Ascending aorta (tissue), 2 donors: Measurements from ENCODE around the gene UROD. TPM values are rescaled to one million over a fixed set of nuclear protein-coding genes. Genes with fewer than 3 reads are reported as not detected.

Experiments used
- DNase-seq, 2 donors: peaks; one replicate each; pipeline ENCODE4 v3.0.0-alpha.2; 2019; ENCODE audit warnings: low spot score in 2 of 2
- H3K27ac ChIP-seq, 2 donors: fragments of 200-600 bp; sonication (generic); one replicate each; pipeline ENCODE4 v1.5.1; 2016 to 2017; ENCODE audit warnings: mild to moderate bottlenecking in 1 of 2
- H3K27me3 ChIP-seq: fragments of 200-600 bp; sonication (generic); one replicate; pipeline ENCODE4 v1.5.1; 2017
- H3K36me3 ChIP-seq, 2 donors: fragments of 200-600 bp; sonication (generic); one replicate each; pipeline ENCODE4 v1.5.1; 2016
- H3K4me1 ChIP-seq, 2 donors: fragments of 200-600 bp; sonication (generic); one replicate each; pipeline ENCODE4 v1.5.1; 2016 to 2017; ENCODE audit warnings: mild to moderate bottlenecking in 1 of 2
- H3K4me3 ChIP-seq, 2 donors: fragments of 200-600 bp; sonication (generic); one replicate each; pipeline ENCODE4 v1.5.1; 2016 to 2017; ENCODE audit warnings: mild to moderate bottlenecking in 1 of 2
- H3K9me3 ChIP-seq, 2 donors: fragments of 200-600 bp; sonication (generic); one replicate each; pipeline ENCODE4 v1.5.1; 2016
- intact Hi-C: fragments of 100-400 bp; cut with DNase I; formaldehyde crosslinking; loops from one replicate; pipeline ENCODE4 v1.15.1; 2023
- total RNA-seq: library from RNA; depleted of rRNA; stranded (reverse); fragments of >200 nt; gene quantifications from one replicate; pipeline ENCODE4 v1.1.0, GENCODE V29; 2016
- TF ChIP-seq, protein P1 (sequence below), 3 experiments: fragments of 200-600 bp in 2 of 3; fragments of 450-650 bp in 1 of 3; sonication (generic) in 2 of 3; IDR thresholded peaks; one replicate each; pipeline ENCODE4 v1.5.1; 2016 to 2019; ENCODE audit warnings: antibody characterized with exemption in 3 of 3, mild to moderate bottlenecking in 1 of 3, moderate library complexity in 1 of 3

UROD gene
- total RNA-seq, 1 donor from 2014 or later, result 150 TPM

DNA sequence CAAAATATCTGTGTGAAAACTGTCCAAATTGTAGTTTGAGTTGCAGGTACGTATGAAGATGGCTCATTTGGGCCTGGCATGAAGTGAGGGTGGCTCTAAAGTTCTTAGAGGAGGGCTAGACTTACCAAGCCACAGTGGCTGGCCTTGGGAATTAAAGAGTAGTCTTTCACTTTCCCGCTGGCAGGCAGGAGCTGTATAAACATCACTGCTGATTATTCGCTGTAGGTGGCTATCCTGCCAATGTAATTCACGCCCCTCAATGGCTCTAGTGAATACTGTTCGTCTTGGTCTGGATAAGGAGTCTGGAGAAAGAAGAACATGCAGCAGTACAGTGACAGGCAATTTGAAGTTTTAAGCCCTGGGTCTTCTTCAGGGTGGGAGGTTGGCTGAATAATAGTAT, 31.0 kb downstream of the UROD start:
- Histone ChIP-seq H3K4me3 (no peak overlapping the region), H3K27ac (no peak overlapping the region), H3K36me3 (no peaks in the 10 kb centered on the region), H3K27me3 (no peaks in the 10 kb centered on the region), H3K4me1 (no peaks in the 10 kb centered on the region), H3K9me3 (no peaks in the 10 kb centered on the region)
- TF ChIP-seq, protein P1, sequence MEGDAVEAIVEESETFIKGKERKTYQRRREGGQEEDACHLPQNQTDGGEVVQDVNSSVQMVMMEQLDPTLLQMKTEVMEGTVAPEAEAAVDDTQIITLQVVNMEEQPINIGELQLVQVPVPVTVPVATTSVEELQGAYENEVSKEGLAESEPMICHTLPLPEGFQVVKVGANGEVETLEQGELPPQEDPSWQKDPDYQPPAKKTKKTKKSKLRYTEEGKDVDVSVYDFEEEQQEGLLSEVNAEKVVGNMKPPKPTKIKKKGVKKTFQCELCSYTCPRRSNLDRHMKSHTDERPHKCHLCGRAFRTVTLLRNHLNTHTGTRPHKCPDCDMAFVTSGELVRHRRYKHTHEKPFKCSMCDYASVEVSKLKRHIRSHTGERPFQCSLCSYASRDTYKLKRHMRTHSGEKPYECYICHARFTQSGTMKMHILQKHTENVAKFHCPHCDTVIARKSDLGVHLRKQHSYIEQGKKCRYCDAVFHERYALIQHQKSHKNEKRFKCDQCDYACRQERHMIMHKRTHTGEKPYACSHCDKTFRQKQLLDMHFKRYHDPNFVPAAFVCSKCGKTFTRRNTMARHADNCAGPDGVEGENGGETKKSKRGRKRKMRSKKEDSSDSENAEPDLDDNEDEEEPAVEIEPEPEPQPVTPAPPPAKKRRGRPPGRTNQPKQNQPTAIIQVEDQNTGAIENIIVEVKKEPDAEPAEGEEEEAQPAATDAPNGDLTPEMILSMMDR (IDR thresholded peaks at IDR 0.05), result no peak
- intact Hi-C loops, result no loop called here
- DNase-seq, result no peak

DNA sequence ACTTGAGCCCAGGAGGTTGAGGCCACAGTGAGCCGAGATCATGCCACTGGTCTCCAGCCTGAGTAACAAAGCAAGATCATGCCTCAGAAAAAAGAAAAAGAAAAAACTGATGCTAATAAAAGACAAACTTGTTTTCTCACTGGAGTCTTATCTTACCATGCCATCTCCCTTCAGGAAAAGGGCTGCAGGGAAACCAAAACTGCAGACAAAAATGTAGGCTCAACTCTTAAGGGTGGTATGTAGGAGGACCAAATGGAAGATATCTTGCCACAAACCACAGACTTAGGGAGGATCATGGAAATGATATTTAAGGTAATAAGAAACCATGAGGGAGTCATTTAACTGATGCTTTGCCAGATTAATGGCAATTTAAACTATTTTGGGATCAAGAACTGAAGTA, 32.9 kb downstream of the UROD start:
- Histone ChIP-seq H3K27ac (no peak overlapping the region), H3K4me1 (no peaks in the 10 kb centered on the region), H3K4me3 (no peak overlapping the region), H3K9me3 (no peaks in the 10 kb centered on the region), H3K36me3 (no peaks in the 10 kb centered on the region), H3K27me3 (no peaks in the 10 kb centered on the region)
- TF ChIP-seq, protein P1 (IDR thresholded peaks at IDR 0.05), result no peak
- DNase-seq, result no peak
- intact Hi-C loops, result no loop called here

DNA sequence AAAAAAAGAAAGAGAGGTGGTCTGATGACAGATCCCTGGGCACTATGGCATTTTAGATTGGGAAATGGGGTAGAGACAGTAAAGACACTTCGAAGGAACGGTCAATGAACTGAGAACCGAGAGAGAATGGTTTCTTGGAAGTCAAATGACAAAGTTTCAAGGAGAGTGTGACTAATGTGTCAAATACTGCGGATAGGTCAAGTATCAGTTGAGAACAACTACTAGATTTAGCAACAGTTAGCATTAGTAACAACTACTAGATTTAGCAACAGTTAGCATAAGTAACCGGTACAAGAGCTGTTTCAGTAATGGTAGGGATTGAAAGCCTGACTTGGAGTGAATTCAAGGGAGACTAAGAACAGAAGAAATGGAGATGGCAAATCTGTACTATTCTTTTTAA, 35.0 kb downstream of the UROD start:
- H3K4me3 ChIP-seq, result no peak overlapping the region
- no peak overlapping the region for H3K27ac ChIP-seq
- no peaks in the 10 kb centered on the region for H3K4me1 ChIP-seq
- TF ChIP-seq, protein P1 (IDR thresholded peaks at IDR 0.05), result no peak
- DNase-seq, result no peak
- H3K27me3 ChIP-seq, result no peaks in the 10 kb centered on the region
- no peaks in the 10 kb centered on the region for H3K9me3 ChIP-seq
- H3K36me3 ChIP-seq, result no peaks in the 10 kb centered on the region
- intact Hi-C loops, result no loop called here

DNA sequence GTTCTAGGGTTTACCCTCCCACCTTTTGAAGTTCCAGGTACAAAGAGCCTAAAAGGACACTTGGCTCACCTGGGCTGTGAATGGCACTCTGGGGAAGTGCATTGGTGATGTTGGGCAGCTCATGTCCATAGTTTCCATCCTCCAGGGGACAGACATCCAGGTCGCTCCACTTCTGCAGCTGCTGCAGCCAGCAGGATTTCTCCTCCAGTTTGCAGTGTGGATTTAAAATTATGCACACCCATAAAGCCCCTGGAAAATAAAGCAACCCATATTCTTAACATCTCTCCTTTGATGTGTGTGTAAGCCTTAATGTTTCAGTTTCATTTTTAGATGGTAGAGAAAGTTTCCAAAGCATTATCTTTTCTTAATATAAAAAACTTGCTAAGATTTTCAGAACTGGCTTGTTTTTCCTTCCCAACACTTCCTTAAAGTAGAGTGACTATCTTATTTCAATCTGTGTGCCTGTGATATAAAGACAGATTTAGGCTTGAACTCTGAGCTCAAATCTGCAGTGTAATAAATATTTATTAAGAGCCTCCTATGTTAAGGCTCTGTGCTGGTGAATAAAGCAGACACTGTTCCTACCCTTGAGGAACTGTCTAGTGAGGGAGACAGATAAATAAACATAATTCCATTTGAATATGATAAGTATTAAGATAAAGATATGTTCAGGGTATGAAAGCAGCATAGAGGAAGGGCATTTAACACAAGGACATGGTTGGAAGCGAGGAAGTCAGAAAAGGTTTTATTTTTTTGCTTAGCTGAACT, 39.1 kb downstream of the UROD start:
- Histone ChIP-seq H3K9me3 (no peaks in the 10 kb centered on the region), H3K27ac (no peak overlapping the region), H3K27me3 (no peaks in the 10 kb centered on the region), H3K4me1 (no peaks in the 10 kb centered on the region), H3K36me3 (no peaks in the 10 kb centered on the region), H3K4me3 (no peak overlapping the region)
- TF ChIP-seq, protein P1 (IDR thresholded peaks at IDR 0.05), result no peak
- no peak for DNase-seq
- intact Hi-C loops, result no loop called here

DNA sequence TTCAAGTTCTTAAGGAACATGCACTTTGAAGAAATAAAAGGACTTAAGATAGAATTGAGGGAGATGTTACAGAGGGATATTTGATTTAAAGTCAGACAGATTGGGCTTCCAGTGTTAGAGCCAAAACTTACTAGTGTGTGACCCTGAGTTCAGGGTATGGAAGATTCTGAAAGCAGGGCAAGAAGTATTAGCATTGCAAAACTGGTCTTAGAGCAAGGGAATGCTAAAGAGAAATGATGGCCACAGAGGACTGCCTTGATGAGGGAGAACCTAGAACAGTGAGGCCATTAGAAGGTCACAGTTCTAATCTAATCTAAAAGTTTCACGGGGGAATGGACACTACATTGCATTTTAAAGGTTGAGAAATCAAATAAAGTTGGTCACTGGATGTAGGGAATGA, 45.5 kb downstream of the UROD start:
- H3K4me1 ChIP-seq, result no peaks in the 10 kb centered on the region
- DNase-seq, result no peak
- TF ChIP-seq, protein P1 (IDR thresholded peaks at IDR 0.05), result no peak
- H3K4me3 ChIP-seq, result no peak overlapping the region
- H3K27me3 ChIP-seq, result no peaks in the 10 kb centered on the region
- H3K9me3 ChIP-seq, result no peaks in the 10 kb centered on the region
- H3K27ac ChIP-seq, result no peak overlapping the region
- intact Hi-C loops, result no loop called here
- H3K36me3 ChIP-seq, result peaks cover 3 to 10% of the 10 kb centered on the region in 2 donors
